Measurements from ENCODE around the gene SETD6.

The SETD6 gene

DNA sequence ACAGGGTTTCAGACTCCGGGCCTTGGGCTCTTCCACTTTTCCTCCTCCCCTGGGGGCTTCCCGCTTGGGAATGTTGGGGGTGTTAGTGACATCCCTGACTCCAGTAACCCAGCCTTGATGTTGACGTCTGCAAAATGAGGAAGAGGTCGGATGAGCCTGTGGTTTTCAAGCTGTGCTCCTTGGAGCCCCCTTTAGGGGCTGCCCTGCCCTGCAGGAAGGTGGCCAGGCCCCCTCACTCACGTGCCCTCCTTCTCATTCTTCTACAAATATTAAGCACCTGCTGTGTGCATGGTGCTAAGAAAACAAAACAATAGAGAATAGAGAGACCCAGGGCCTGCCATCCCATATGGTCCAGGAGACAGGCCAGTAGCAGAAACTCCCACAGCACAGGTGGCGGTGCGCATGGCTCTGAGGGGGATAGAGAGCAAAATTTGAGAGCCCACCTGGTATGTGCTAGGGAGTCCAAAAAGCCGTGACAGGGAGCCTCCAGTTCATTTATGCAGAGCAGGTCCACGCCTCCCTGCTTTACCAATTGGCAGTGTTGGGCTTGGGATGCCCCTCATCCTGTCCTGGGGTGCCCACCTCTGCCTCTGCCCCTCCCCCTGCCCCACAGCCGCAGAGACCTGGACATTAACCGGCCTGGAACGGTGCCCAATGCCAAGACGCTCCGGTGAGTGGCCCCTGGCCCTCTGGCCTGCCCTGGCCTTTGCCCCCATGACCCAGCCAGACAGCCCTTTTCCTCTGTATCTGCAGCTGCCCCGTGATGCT lies 7.9 kb upstream of the SETD6 start:
- no peak for DNase-seq

GRCh38 chr16:58507963-58508670 lies 7.2 kb upstream of the SETD6 start:
- no peak for DNase-seq

- DNase-seq, result no peak
These were observed 6.6 kb upstream of the SETD6 start for GRCh38 chr16:58508671-58509251.

GRCh38 chr16:58509256-58510096 lies 5.8 kb upstream of the SETD6 start:
- DNase-seq, result no peak

- no peak for DNase-seq
These were observed 5.1 kb upstream of the SETD6 start for GRCh38 chr16:58510097-58510775.

DNA sequence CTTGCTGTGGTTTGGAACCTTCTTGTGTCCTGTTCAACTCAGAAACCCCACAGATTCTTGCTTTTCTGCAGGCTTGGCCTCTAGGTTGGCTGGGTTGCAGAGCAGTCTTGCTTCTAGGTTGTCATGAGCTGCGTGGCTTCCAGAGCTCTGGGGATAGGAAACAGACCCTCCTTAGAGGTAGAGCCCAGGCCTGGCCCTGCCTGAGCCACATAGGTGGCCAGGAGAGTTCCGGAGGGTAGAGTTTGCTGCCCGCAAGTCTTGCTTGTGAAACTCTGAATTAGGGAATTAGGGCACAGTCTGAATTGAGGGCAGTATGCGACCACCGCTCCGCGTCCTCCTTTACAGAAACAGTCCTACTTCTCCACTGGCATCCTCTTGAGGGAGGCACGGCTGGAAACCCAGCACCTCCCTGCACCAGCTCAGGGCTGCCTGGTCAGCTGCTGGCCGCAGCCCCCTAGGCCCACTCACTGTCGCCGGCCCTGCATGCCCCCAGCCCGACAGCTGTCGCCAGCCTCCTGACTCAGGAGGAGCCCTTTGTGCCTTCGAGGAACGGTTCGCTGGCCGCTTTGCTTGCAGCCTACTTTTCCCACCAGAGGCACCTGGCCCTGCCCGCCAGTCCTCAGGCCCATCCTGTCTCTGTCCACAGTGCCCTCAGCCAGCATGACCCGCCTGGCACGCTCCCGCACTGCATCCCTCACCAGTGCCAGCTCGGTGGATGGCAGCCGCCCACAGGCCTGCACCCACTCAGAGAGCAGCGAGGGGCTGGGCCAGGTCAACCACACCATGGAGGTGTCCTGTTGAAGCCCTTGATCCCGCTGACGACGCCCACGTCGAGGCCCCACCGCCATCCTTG lies 4.3 kb upstream of the SETD6 start:
- DNase-seq, result no peak

- peak in 44 of 58 donors; percentile 22 to 86 (median 48) for DNase-seq
These were observed 3.1 kb upstream of the SETD6 start for GRCh38 chr16:58511933-58512815.

DNA sequence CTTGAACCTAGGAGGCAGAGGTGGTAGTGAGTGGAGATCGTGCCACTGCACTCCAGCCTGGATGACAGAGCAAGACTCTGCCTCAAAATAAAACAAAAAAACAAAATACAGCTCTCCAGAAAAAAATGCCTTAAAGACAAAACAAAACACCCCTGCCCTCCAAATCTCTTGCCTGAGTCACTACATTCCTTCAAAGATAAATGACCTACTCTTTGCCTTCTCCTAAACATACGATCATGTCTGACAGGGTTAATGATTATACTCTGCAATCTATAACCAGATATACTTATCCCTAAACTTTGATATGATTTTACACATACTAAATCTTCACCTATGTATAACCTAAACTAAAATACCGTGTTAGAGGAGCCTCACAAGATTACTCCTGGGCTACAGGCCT lies 1.4 kb upstream of the SETD6 start:
- DNase-seq, result no peak

- no peak for DNase-seq
These were observed 802 bp downstream of the SETD6 start for GRCh38 chr16:58515871-58516767.

GRCh38 chr16:58516768-58517107 lies 1.4 kb downstream of the SETD6 start:
- no peak for DNase-seq

DNA sequence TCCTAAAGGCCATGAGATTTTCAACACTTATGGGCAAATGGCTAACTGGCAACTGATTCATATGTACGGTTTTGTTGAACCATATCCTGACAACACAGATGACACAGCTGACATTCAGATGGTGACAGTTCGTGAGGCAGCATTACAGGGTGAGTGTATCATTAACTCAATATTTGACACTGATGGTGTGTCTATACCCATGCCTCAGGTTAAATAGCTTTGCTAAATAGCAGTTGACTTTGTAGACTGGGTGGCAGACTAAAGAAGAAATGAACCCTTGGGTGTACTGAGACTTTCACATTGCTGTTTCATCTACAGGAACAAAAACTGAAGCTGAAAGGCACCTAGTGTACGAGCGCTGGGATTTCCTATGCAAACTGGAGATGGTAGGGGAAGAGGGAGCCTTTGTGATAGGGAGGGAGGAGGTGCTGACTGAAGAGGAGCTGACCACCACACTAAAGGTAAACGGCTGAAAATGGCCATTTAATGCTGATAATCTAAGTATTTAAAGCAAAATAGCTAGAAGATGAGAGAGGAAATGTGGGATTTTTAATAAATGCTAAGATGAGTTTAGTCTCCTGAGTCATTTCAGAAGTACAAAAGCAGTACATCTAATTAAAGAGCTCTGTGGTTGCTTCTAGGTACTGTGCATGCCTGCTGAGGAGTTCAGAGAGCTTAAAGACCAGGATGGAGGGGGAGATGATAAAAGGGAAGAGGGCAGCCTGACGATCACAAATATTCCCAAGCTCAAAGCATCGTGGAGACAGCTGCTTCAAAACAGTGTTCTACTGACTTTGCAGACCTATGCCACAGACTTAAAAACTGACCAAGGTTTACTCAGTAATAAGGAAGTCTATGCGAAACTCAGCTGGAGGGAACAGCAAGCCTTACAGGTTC lies 3.0 kb downstream of the SETD6 start:
- no peak for DNase-seq

DNA sequence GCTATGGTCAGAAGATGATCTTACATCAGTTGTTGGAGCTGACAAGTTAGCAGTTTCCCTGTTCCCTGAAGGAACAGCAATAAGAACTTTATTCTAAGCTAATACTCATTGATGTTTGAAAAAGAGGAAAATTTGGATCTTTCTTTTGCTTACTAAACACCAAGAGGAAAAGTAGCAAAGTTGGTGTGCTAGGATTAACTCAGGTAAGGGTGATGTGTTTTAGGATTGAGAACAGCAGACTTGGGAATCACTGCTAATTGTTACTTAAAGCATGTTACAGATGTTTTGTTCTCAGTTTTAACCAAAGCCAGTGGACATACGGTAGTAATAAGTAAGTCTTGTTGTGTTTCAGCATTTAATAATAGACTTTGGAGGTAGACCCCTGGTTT lies 3.7 kb downstream of the SETD6 start:
- DNase-seq, result no peak

GRCh38 chr16:58519707-58520106 lies 4.4 kb downstream of the SETD6 start:
- DNase-seq, result no peak

DNA sequence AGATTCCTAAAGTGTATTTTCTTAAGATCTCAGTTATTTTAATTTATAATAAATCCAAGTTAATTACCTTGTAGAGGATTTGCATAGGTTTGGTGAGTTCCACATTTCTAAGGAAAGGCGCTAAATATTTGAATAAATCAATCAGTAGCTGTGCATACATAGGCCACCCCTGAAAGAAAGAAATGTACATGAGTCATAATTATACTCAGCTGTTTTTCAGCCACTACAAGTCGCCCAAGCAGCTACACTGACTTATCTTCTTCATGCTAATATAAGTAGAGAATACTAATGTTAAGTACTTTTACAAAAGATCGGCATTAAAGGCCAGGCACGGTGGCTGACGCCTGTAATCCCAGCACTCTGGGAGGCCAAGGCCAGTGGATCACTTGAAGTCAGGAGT lies 14.9 kb downstream of the SETD6 start:
- no peak for DNase-seq

DNA sequence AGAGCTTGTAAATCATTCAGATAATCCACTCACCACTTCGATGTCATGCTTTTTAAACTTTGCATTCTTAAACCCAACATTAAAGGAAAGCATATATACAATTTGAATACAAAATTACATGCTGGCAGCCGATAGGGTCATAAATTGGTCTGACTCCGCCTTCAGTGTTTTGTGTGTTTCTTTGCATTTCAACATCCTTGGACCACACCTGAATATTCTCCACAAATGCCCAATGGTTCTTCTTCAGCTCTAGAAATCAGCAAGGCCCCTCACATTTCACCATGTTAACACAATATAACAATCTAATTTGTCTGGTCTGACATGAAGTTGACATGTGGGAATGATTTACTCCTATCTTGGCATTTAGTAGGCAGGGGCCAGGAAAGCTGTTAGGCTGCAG lies 17.1 kb downstream of the SETD6 start:
- no peak for DNase-seq

GRCh38 chr16:58533751-58534470 lies 18.6 kb downstream of the SETD6 start:
- DNase-seq, result no peak
